HT1080 (cell line): ENCODE data around the gene NSUN6. TPM values are rescaled to one million over a fixed set of nuclear protein-coding genes. Genes with fewer than 3 reads are reported as not detected.

Experiments used
- DNase-seq: peaks from one replicate; pipeline ENCODE4 v3.0.0-alpha.2; 2015; ENCODE audit warnings: low read depth
- polyA plus RNA-seq, 2 experiments: library from polyadenylated mRNA; depleted of rRNA; stranded (reverse); fragments of >200 nt; gene quantifications; 2 replicates each; pipeline ENCODE4 v1.2.3, GENCODE V29; 2015
- total RNA-seq: library from RNA; depleted of rRNA; stranded (reverse); fragments of >200 nt; shearing (Covaris generic); gene quantifications from 2 replicates; pipeline ENCODE4 v1.2.3, GENCODE V29; 2014; rRNA removed

Gene NSUN6
- 8.5 and 9.8 TPM in 2 replicates for total RNA-seq
- polyA plus RNA-seq (2015; cell fraction: cytosol; rRNA removed) = 9.8 and 12.7 TPM in 2 replicates
- 27.1 and 28.9 TPM in 2 replicates for polyA plus RNA-seq (2015; cell fraction: nucleus; rRNA removed)

GRCh38 chr10:18651324-18652007 lies at the start of gene NSUN6:
NSUN6 (minus strand) TSS chr10:18651587; CDS start chr10:18651203, 384 bp downstream.
- DNase-seq = peak; percentile 85

- DNase-seq = no peak
Observed at GRCh38 chr10:18699849-18700840, 48.8 kb upstream of the NSUN6 start.

- no peak for DNase-seq
Observed at GRCh38 chr10:18690541-18690940, 39.2 kb upstream of the NSUN6 start.

GRCh38 chr10:18689498-18689897 lies 38.1 kb upstream of the NSUN6 start:
- no peak for DNase-seq

GRCh38 chr10:18687706-18688105 lies 36.3 kb upstream of the NSUN6 start:
- DNase-seq = no peak

GRCh38 chr10:18687195-18687594 lies 35.8 kb upstream of the NSUN6 start:
- DNase-seq = no peak

- no peak for DNase-seq
Observed at GRCh38 chr10:18685555-18685954, 34.2 kb upstream of the NSUN6 start.

- no peak for DNase-seq
Observed at GRCh38 chr10:18684953-18685352, 33.6 kb upstream of the NSUN6 start.

- DNase-seq = no peak
Observed at GRCh38 chr10:18684416-18684815, 33.0 kb upstream of the NSUN6 start.

- DNase-seq = peak; percentile 21
Observed at GRCh38 chr10:18683427-18683826, 32.0 kb upstream of the NSUN6 start.

- DNase-seq = peak; percentile 61
Observed at GRCh38 chr10:18681971-18682411, 30.6 kb upstream of the NSUN6 start.

GRCh38 chr10:18681366-18681765 lies 30.0 kb upstream of the NSUN6 start:
- DNase-seq = no peak

GRCh38 chr10:18680754-18681153 lies 29.4 kb upstream of the NSUN6 start:
- no peak for DNase-seq

- no peak for DNase-seq
Observed at GRCh38 chr10:18675086-18675801, 23.9 kb upstream of the NSUN6 start.

GRCh38 chr10:18668026-18668425 lies 16.6 kb upstream of the NSUN6 start:
- no peak for DNase-seq

- peak; percentile 76 for DNase-seq
Observed at GRCh38 chr10:18666810-18667209, 15.4 kb upstream of the NSUN6 start.

- peak; percentile 54 for DNase-seq
Observed at GRCh38 chr10:18665815-18666558, 14.6 kb upstream of the NSUN6 start.

- DNase-seq = no peak
Observed at GRCh38 chr10:18664841-18665478, 13.6 kb upstream of the NSUN6 start.

- DNase-seq = no peak
Observed at GRCh38 chr10:18660816-18661431, 9.5 kb upstream of the NSUN6 start.
